HepG2 (cell line): Measurements from ENCODE around the gene ANXA2. TPM values are rescaled to one million over a fixed set of nuclear protein-coding genes. Genes with fewer than 3 reads are reported as not detected.

ENCODE experiments used
- ATAC-seq: fragments of 200-7000 bp; cut with Tn5 transposase; 3 replicates; pipeline ENCODE4 v1.9.1; 2020; ENCODE audit warnings: mild to moderate bottlenecking, moderate library complexity
- BruUV-seq: library from RNA; stranded (reverse); fragments of 400-500 nt; replicated peaks from 2 replicates; lab custom pipeline; 2021; lab: Mats Ljungman, UMichigan
- CTCF ChIA-PET: fragments of 300-600 bp; formaldehyde crosslinking; extraction: SDS; loops from one replicate; lab custom pipeline; 2021; ENCODE audit warnings: low total read pairs, inconsistent platforms, low intra/inter-chr PET ratio; lab: Yijun Ruan, JAX
- POLR2A ChIA-PET: fragments of 350-600 bp; sonication (Branson Sonifier 250); formaldehyde crosslinking; loops from one replicate; lab custom pipeline; 2020; ENCODE audit warnings: antibody characterized with exemption, inconsistent platforms; lab: Yijun Ruan, JAX
- DNase-seq: peaks from one replicate; pipeline ENCODE4 v3.0.0-alpha.2; 2015; ENCODE audit warnings: low spot score
- FAIRE-seq: peaks from 3 replicates; lab custom pipeline; 2011; peaks lifted over from hg19 to GRCh38; lab: Jason Lieb, UNC
- H2AFZ ChIP-seq: one replicate; pipeline ENCODE4 v1.6.1; 2011; ENCODE audit warnings: low read length, inconsistent platforms
- H3K27ac ChIP-seq: fragments of 300-600 bp; 3 replicates; pipeline ENCODE4 v1.8.0; 2011; ENCODE audit warnings: mixed run types, mild to moderate bottlenecking, mixed read lengths, low read length, inconsistent platforms; ENCODE audit not compliant: insufficient read depth; ENCODE audit errors: extremely low read length
- H3K27me3 ChIP-seq, 2 experiments: fragments of 200-600 bp in 1 of 2; 2 replicates in 1 of 2; 3 replicates in 1 of 2; pipeline versions ENCODE4 v1.6.0 to v1.8.0; 2011; ENCODE audit warnings: low read length in 2 of 2, mild to moderate bottlenecking in 2 of 2, moderate library complexity in 2 of 2, inconsistent platforms in 1 of 2; ENCODE audit not compliant: insufficient read depth in 2 of 2, control insufficient read depth in 1 of 2
- H3K36me3 ChIP-seq, 2 experiments: fragments of 200-600 bp in 1 of 2; replicated peaks in 1 of 2; 2 replicates in 1 of 2; 3 replicates in 1 of 2; pipeline versions ENCODE4 v1.5.1 to v1.8.0; 2011; ENCODE audit warnings: low read length in 2 of 2, inconsistent platforms in 1 of 2; ENCODE audit not compliant: insufficient read depth in 2 of 2, control insufficient read depth in 1 of 2
- H3K4me1 ChIP-seq: 2 replicates; pipeline ENCODE4 v1.5.1; 2012; ENCODE audit warnings: low read length, inconsistent platforms; ENCODE audit not compliant: insufficient read depth
- H3K4me2 ChIP-seq: 2 replicates; pipeline ENCODE4 v1.6.0; 2011; ENCODE audit warnings: low read depth, low read length, inconsistent platforms
- H3K4me3 ChIP-seq, 3 experiments: fragments of 200-600 bp in 1 of 3; sonication (generic), shearing (Covaris generic) in 1 of 3; replicated peaks in 1 of 3; 2 replicates each; pipeline ENCODE4 v1.5.1; 2011 to 2016; ENCODE audit warnings: low read length in 3 of 3, inconsistent platforms in 2 of 3, low read depth in 2 of 3, mild to moderate bottlenecking in 2 of 3, control low read depth in 1 of 3, mixed read lengths in 1 of 3; ENCODE audit not compliant: insufficient read depth in 1 of 3
- H3K79me2 ChIP-seq: one replicate; pipeline ENCODE4 v1.6.1; 2011; ENCODE audit warnings: low read length, inconsistent platforms; ENCODE audit not compliant: insufficient read depth
- H3K9ac ChIP-seq: 2 replicates; pipeline ENCODE4 v1.6.0; 2011; ENCODE audit warnings: mild to moderate bottlenecking, low read depth, low read length, inconsistent platforms; ENCODE audit not compliant: insufficient read depth
- H3K9me3 ChIP-seq: 2 replicates; pipeline ENCODE4 v1.5.1; 2012; ENCODE audit warnings: mild to moderate bottlenecking, low read length
- H4K20me1 ChIP-seq: 2 replicates; pipeline ENCODE4 v1.6.0; 2011; ENCODE audit warnings: inconsistent platforms, mild to moderate bottlenecking, low read length, moderate library complexity; ENCODE audit not compliant: insufficient read depth
- ATF7 ChIP-seq, 2 experiments: fragments of 450-650 bp in 1 of 2; sonication (generic) in 1 of 2; formaldehyde crosslinking in 1 of 2; IDR thresholded peaks; 2 replicates each; pipeline versions ENCODE4 v1.4.0 to v1.6.1; 2016 to 2020; ENCODE audit warnings: antibody characterized with exemption in 1 of 2, mild to moderate bottlenecking in 1 of 2, missing genetic modification reagents in 1 of 2
- KLF15 ChIP-seq: sonication (generic); formaldehyde crosslinking; IDR thresholded peaks from 2 replicates; pipeline ENCODE4 v1.8.1; 2023; ENCODE audit warnings: borderline replicate concordance, mild to moderate bottlenecking, inconsistent platforms, missing genetic modification reagents, mixed read lengths
- KLF9 ChIP-seq: IDR thresholded peaks from 2 replicates; pipeline ENCODE4 v1.6.1; 2016; ENCODE audit warnings: low read depth
- PLRG1 ChIP-seq: fragments of 450-650 bp; conservative IDR thresholded peaks from 2 replicates; pipeline ENCODE4 v1.6.1; 2016
- SP1 ChIP-seq, 2 experiments: fragments of 450-650 bp in 1 of 2; sonication (generic) in 1 of 2; formaldehyde crosslinking in 1 of 2; IDR thresholded peaks; 2 replicates each; pipeline versions ENCODE4 v1.4.0 to v1.6.1; 2016 to 2020; ENCODE audit warnings: missing genetic modification reagents in 1 of 2
- YEATS2 ChIP-seq: sonication (generic); formaldehyde crosslinking; IDR thresholded peaks from 2 replicates; pipeline ENCODE4 v1.4.0; 2020; ENCODE audit warnings: missing genetic modification reagents, borderline replicate concordance
- ZFP82 ChIP-seq: sonication (generic); formaldehyde crosslinking; IDR thresholded peaks from 2 replicates; pipeline ENCODE4 v1.5.1; 2020; ENCODE audit warnings: mild to moderate bottlenecking, missing genetic modification reagents, borderline replicate concordance
- ZNF615 ChIP-seq: sonication (generic); formaldehyde crosslinking; IDR thresholded peaks from 2 replicates; pipeline ENCODE4 v1.5.0; 2020; ENCODE audit warnings: mild to moderate bottlenecking, missing genetic modification reagents, borderline replicate concordance
- in situ Hi-C: cut with HindIII; loops from 2 replicates; pipeline ENCODE4 v1.10.0; 2017; ENCODE audit warnings: low pct_unique_long_range_greater_than_20kb; ENCODE audit not compliant: extremely low pct_ligation_motif_present
- intact Hi-C: fragments of 100-400 bp; cut with micrococcal nuclease; formaldehyde crosslinking; loops from one replicate; pipeline ENCODE4 v1.10.0; 2022; ENCODE audit not compliant: unreplicated experiment
- polyA plus RNA-seq, 8 experiments: library from polyadenylated mRNA; depleted of rRNA in 3 of 8; stranded (reverse) in 7 of 8; unstranded in 1 of 8; fragments of >200 nt; fragmentation: Illumina TruSeq in 4 of 8; extraction: Trizol in 4 of 8; gene quantifications; 2 replicates each; pipeline versions ENCODE4 v1.2.1 to v1.2.3, GENCODE V29; 2011 to 2016; ENCODE audit warnings: low read depth in 4 of 8, missing spikeins in 1 of 8, mixed read lengths in 1 of 8; ENCODE audit not compliant: insufficient read depth in 1 of 8
- total RNA-seq, 5 experiments: library from RNA; depleted of rRNA; stranded (reverse); fragments of >200 nt; fragmentation: Illumina TruSeq; extraction: Trizol; gene quantifications; 2 replicates each; pipeline ENCODE4 v1.2.3, GENCODE V29; 2016; ENCODE audit warnings: low read depth in 1 of 5
- TF ChIP-seq, protein P1 (sequence below): sonication (generic); formaldehyde crosslinking; IDR thresholded peaks from 2 replicates; pipeline ENCODE4 v1.5.1; 2020; ENCODE audit warnings: mild to moderate bottlenecking, moderate library complexity, missing genetic modification reagents
- TF ChIP-seq, protein P2 (sequence below): sonication (generic); formaldehyde crosslinking; IDR thresholded peaks from 2 replicates; pipeline ENCODE4 v1.5.0; 2020; ENCODE audit warnings: mild to moderate bottlenecking, missing genetic modification reagents
- TF ChIP-seq, protein P3 (sequence below): sonication (generic); formaldehyde crosslinking; IDR thresholded peaks from 2 replicates; pipeline ENCODE4 v1.8.1; 2023; ENCODE audit warnings: missing genetic modification reagents, inconsistent platforms, borderline replicate concordance

ANXA2 gene
- total and polyA plus RNA-seq, 2 of the 13 experiments (the other 11 are each of a cell fraction or from before 2014, with no cell fraction given) = 196 to 613 TPM

DNA sequence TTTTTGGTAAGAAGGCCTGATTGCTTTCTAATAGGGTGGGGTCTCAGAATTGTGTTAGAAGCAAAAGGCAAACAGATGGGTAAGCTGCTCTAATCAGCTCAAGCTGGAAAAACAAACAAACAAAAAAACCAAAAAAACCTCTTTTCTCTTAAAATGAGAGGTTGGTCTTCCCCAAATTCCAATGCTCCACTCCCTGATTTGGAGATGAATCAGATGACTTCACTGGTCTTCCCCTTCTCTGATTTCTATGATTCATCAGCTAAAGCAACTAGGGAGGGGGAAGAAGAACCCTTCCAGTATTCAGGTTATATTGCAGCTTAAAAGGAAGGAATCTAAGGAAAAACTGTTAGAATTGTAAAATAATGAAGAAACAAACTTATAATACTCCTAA is 9.6 kb upstream of the ANXA2 start:
- H3K4me3 ChIP-seq = no peak overlapping the region
- no peaks in the 10 kb centered on the region for H3K36me3 ChIP-seq
- ChIA-PET POLR2A (interaction anchor here (1.2 kb wide), 1 partner anchor 14 kb away, joined by 3 read pairs; no protein-coding TSS in a partner anchor), CTCF (no interaction called here)
- no peak for ATAC-seq
- no peak for DNase-seq
- no peak overlapping the region for H3K27ac ChIP-seq
- H3K79me2 ChIP-seq = no peaks in the 10 kb centered on the region
- BruUV-seq = no TSS peak
- in situ Hi-C loops = no loop called here
- no peaks in the 10 kb centered on the region for H4K20me1 ChIP-seq
- no peak overlapping the region for H3K9ac ChIP-seq
- intact Hi-C loops = no loop called here
- H2AFZ ChIP-seq = no peak overlapping the region
- peaks cover 64% of the 10 kb centered on the region for H3K4me1 ChIP-seq
- TF ChIP-seq KLF9 (CRISPR knock-in tag) (no peak), ZFP82 (no peak), KLF15 (CRISPR knock-in tag) (no peak), ATF7 (IDR thresholded peaks at IDR 0.05) (no peak), ATF7 (CRISPR knock-in tag; IDR thresholded peaks at IDR 0.05) (no peak), SP1 (IDR thresholded peaks at IDR 0.05) (no peak), SP1 (CRISPR knock-in tag; IDR thresholded peaks at IDR 0.05) (no peak), ZNF615 (CRISPR knock-in tag) (no peak), YEATS2 (CRISPR knock-in tag) (no peak), PLRG1 (no peak)
- TF ChIP-seq, protein P1, sequence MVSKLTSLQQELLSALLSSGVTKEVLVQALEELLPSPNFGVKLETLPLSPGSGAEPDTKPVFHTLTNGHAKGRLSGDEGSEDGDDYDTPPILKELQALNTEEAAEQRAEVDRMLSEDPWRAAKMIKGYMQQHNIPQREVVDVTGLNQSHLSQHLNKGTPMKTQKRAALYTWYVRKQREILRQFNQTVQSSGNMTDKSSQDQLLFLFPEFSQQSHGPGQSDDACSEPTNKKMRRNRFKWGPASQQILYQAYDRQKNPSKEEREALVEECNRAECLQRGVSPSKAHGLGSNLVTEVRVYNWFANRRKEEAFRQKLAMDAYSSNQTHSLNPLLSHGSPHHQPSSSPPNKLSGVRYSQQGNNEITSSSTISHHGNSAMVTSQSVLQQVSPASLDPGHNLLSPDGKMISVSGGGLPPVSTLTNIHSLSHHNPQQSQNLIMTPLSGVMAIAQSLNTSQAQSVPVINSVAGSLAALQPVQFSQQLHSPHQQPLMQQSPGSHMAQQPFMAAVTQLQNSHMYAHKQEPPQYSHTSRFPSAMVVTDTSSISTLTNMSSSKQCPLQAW (CRISPR knock-in tag) = no peak
- TF ChIP-seq, protein P2, sequence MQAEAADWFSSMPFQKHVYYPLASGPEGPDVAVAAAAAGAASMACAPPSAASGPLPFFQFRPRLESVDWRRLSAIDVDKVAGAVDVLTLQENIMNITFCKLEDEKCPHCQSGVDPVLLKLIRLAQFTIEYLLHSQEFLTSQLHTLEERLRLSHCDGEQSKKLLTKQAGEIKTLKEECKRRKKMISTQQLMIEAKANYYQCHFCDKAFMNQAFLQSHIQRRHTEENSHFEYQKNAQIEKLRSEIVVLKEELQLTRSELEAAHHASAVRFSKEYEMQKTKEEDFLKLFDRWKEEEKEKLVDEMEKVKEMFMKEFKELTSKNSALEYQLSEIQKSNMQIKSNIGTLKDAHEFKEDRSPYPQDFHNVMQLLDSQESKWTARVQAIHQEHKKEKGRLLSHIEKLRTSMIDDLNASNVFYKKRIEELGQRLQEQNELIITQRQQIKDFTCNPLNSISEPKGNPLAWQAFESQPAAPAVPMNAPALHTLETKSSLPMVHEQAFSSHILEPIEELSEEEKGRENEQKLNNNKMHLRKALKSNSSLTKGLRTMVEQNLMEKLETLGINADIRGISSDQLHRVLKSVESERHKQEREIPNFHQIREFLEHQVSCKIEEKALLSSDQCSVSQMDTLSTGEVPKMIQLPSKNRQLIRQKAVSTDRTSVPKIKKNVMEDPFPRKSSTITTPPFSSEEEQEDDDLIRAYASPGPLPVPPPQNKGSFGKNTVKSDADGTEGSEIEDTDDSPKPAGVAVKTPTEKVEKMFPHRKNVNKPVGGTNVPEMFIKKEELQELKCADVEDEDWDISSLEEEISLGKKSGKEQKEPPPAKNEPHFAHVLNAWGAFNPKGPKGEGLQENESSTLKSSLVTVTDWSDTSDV (CRISPR knock-in tag) = no peak
- TF ChIP-seq, protein P3, sequence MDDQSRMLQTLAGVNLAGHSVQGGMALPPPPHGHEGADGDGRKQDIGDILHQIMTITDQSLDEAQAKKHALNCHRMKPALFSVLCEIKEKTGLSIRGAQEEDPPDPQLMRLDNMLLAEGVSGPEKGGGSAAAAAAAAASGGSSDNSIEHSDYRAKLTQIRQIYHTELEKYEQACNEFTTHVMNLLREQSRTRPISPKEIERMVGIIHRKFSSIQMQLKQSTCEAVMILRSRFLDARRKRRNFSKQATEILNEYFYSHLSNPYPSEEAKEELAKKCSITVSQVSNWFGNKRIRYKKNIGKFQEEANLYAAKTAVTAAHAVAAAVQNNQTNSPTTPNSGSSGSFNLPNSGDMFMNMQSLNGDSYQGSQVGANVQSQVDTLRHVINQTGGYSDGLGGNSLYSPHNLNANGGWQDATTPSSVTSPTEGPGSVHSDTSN (CRISPR knock-in tag) = no peak
- no peaks in the 10 kb centered on the region; a peak in 1 of 5 replicates for H3K27me3 ChIP-seq
- no peak for FAIRE-seq
- no peaks in the 10 kb centered on the region for H3K9me3 ChIP-seq
- H3K4me2 ChIP-seq = no peak overlapping the region
